G401 (cell line): Measurements from ENCODE around the gene ZDHHC17. TPM values are rescaled to one million over a fixed set of nuclear protein-coding genes. Genes with fewer than 3 reads are reported as not detected.

Experiments used
- DNase-seq: peaks from one replicate; pipeline ENCODE4 v3.0.0-alpha.2; 2015; ENCODE audit warnings: low spot score
- in situ Hi-C: cut with HindIII; loops from 2 replicates; pipeline ENCODE4 v1.10.0; 2016; ENCODE audit warnings: low sequenced_read_pairs, mixed read lengths
- total RNA-seq: library from RNA; depleted of rRNA; stranded (reverse); fragments of >200 nt; shearing (Covaris generic); gene quantifications from 2 replicates; pipeline ENCODE4 v1.2.3, GENCODE V29; 2014; rRNA removed

ZDHHC17 gene
- total RNA-seq, 1 experiment from 2014 or later: 27.1 TPM

- no peak for DNase-seq
- in situ Hi-C loops: no loop called here
Observed at GRCh38 chr12:76891609-76892008, 127.7 kb downstream of the ZDHHC17 start.

- in situ Hi-C loops: no loop called here
- DNase-seq: no peak
Observed at GRCh38 chr12:76895796-76896195, 131.9 kb downstream of the ZDHHC17 start.

- in situ Hi-C loops: no loop called here
- DNase-seq: no peak
Observed at GRCh38 chr12:76896274-76896673, 132.4 kb downstream of the ZDHHC17 start.

DNA sequence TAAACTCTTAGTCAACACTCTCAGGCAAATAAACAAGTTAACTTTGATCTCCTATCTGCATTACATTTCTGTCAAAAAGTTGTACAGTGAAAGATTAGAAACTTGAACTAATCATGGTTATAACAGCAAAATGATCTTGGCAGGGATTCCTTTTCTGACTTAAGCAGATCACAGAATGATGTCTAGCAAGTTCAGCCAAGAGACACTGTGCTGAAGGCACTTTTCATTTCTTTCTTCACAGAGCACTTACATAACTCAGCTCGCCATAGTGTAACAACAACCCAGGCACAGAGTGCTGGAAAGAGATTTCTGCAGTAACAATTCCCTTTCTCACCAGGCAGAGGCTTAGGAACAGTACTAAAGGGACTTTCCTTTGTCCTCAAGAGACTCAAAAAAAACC, 134.5 kb downstream of the ZDHHC17 start:
- in situ Hi-C loops: no loop called here
- DNase-seq: peak; percentile 9

DNA sequence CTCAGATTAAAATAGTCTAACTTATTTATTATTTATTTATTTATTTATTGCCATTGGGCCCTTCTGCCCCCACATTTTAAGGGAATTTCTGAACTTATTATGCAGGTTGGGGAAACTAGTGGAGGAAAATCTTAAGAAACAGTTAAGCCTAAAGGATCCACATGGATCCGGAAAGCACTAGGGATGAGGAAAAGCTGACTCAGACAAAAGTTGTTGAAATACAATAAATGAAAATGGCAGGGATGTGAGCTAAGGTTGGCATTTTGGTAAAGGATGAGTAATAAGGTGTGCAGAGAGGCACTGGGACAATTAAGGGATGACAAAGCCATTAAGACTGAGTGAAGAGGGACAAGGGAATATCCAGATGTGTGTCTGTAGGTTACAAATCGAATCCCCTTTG, 135.6 kb downstream of the ZDHHC17 start:
- no peak for DNase-seq
- in situ Hi-C loops: no loop called here

DNA sequence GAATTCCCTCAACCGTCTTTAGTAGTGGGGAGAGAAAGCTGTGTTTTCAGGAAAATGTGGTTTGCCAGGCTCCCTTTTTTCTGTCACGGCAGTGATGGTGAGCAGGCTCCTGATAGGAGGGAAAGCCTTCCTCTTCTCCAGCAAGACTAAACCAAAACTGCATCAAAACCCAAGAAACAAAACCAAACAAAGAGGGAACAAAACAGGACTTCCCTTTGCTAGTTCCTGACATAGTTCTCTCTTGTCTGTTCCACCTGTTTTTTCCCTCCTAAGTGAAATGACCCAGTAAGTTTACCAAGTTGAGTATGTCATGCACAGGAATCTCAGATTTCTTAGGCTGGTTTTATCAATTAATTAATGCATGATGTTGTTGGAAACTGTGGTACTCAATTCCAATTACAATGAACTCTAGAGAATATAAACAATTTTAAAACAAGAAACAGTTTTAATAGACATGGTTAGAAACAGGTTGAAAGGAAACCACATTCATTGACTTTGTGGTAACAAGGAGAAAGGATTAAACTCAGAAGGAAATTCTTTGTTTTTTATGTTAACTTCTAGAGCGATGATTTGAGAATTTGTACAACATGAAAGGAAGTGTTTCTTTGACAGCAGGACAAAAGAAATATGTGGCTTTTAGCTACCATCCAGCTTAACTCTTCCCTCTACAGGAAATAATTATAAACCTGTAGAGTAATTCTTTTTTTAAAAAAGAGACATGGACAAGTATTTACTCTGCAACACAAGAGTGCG, 137.9 kb downstream of the ZDHHC17 start:
- in situ Hi-C loops: no loop called here
- no peak for DNase-seq

Other genes starting within 250 kb of the ZDHHC17 start
- gene OSBPL8, start 204.3 kb upstream of the ZDHHC17 start, total RNA-seq: 68.4 and 77.0 TPM in 2 replicates
- 46.2 and 57.5 TPM in 2 replicates for gene CSRP2, start 114.9 kb downstream of the ZDHHC17 start, total RNA-seq